NCI-H526 (cell line): Measurements from ENCODE around the gene TPD52L1.

Experiments used
- DNase-seq, 2 experiments: peaks; one replicate each; lab custom pipeline; 2025; lab: John Stamatoyannopoulos, UW

TPD52L1 gene

DNA sequence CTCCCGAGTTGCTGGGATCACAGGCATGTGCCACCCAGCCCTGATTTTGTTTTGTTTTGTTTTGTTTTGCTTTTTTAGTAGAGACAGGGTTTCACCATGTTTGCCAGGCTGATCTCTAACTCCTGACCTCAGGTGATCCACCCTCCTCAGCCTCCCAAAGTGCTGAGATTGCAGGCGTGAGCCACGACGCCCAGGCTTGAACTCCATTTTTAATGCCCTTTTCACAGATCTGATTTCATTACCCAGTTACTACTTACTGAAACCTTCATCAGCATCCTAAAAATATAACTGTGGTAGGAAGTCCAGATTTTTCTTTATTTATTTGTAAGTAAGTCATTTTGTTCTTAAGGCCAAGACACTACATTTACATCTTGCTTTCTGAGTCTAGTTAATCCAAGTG is 84.2 kb downstream of the TPD52L1 start:
- no peak for DNase-seq

DNA sequence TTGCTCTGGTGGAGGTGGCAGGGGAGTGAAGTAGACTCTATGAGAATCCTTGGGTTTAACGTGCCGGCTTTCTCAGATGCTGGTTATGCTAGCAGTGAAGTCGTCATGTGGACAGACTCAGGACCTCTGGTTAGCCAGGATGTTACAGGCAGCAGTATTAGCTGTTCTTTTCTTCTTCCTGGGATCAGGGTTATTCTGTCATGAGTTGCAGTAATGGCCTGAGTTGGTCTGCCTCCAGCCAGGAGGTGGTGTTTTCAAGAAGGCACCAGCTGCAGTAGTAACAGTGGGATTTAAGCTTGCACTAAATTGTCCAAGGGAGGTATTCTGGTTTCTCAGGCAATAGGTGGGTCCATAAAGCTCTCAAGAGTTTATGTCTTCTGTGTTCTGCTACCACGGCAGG is 91.5 kb downstream of the TPD52L1 start:
- no peak for DNase-seq

DNA sequence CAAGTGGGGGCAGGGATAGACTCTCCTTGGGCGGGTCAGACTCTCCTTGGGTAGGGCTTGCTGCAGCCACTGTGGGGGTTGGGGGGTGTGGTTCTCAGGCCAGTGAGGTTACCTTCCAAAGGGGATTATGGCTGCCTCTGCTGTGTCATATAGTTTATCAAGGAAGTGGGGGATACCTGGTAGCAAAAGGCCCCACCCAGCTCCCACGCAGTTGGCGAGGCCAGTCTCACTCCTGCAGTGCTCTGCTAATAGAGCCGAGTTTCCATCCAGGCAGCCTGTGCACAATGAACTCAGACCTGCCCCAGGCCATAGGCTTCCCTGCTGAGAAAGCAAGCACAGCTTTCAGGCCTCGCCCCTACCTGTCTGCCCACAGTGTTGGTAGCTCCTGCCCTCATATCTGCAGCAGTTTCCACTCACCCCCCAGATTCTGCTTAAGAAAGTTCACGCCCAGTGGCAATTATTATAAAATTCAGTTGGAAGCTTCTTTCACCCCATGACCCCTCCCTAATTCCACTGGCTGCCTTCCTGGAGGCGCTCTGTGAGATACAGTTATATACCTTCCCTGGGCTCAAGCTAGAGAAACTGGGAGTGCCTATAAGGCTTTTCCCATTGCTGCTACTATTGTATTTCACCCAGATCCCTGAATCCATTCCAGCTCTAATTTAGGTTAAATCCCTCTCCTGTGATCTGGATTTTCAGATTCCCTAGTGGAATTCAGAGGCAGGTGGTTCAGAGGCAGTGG is 92.1 kb downstream of the TPD52L1 start:
- DNase-seq: no peak

DNA sequence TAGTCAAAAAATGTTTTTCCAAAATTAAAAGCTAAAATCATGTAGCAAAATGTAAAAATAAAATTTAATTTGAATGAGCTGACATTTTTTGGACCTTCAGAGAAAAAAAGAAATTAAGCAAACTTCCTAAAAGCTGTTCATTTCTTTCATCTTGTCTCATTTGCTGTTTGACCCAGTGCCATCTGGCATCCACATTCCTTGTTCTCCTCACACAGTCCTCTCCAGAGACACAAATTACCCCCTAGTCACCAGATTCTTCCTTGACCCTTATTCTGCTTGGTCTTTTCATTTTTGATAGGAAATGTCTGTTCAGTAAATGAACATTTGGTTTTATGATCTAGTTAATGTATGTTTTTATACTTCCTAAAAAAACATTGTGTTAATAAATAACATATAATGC is 93.0 kb downstream of the TPD52L1 start:
- DNase-seq: no peak

DNA sequence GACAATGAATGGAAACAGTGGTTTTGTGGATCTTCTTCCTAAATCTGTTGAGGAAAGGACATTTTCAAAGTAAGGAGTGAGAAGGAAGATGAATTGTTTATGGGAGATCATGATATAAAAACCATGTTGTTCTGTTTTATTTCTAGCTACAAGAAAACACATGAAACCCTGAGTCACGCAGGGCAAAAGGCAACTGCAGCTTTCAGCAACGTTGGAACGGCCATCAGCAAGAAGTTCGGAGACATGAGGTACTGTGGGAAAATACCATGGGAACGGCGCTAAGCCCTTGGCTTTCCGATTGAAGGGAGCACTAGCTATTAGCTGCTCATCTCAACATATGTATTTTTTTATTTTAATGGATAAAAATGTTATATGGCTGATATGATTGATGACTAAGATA is 94.6 kb downstream of the TPD52L1 start:
- no peak for DNase-seq

DNA sequence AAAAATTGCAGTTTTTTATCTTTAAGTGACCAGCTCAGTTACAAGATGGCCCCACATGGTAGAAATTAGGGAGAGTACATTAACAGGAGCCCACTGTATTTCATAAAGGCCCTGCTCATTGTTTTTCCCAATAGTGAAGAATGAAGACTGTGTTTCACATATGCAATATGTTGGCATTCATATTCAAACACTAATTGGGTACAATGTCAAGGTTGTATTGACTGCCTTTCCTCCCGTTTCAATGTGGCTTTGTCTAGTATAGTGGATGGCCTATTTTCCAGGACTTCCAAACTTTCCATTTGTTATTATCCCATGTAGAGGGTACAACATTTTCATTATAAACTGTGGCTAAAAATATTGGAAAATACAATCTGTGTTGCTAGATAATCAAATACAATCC is 96.9 kb downstream of the TPD52L1 start:
- no peak for DNase-seq

DNA sequence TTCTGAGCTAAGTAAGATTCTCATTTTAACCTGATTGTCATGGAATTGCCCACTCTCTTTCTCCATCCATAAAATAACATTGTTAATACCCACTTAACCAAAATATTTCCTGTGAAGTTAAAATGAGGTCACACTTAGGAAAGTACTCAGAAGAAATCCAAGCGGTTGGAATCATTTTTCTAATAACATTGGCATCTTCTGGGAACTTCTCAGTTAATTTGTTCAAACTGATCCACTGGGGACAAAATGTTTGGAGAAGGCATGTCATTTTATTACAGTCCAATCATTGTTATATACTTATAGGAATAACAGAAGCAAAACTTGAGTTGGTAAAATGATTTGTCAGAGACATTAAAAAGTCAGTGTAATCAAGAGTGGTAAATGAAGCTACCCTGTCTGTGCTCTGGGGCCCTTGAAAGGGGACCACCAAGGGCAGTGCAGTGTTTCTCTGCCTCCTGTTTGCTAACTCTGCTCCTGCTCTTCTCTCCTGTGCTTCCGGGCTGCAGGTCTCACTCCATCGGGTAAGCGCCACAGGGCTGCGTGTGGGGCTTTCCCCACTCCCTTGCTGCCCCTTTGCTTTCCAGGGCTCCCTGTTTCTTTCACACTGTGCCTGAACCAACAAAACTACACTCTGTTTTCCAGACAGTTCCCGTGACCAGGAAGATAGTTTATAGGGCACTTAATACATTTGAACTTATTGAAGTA is 98.1 kb downstream of the TPD52L1 start:
- DNase-seq: no peak

DNA sequence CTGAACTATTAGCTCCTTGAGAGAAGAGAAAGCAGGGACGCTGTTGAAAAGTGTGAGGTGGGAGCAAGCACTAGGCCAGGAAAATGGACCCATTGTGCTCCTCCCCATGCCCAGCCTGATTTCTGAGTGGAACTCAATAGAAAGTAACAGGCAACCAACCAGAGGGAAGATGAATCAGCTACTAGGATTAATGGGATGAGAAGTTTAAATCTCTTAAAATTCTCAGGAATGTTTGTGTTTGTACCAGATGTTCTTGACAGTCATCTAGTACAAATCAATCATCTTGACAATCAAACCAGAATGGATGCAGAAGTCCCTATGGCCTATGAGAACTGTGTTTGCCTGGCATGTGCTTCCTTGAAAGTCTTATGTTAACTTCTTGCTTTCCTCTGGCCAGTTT is 99.3 kb downstream of the TPD52L1 start:
- DNase-seq: no peak

DNA sequence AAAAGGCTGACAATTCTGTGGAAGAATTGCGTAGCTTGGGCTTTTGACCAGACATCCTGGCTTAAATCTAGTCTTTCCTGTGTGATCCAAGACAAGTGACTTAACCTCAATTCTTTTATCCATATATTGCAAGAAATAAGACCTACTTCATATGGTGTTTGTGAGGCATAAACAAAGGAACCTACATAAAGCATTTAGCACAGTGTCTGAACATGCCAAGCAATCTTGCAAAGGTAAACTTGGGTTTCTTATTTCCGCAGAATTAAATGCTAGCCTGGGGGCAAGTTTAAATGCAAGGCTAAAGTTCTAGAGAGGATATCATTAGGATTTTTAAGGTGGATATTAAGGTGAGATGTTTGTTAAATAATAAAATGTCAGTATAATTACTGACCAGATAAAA is 100.3 kb downstream of the TPD52L1 start:
- no peak for DNase-seq

DNA sequence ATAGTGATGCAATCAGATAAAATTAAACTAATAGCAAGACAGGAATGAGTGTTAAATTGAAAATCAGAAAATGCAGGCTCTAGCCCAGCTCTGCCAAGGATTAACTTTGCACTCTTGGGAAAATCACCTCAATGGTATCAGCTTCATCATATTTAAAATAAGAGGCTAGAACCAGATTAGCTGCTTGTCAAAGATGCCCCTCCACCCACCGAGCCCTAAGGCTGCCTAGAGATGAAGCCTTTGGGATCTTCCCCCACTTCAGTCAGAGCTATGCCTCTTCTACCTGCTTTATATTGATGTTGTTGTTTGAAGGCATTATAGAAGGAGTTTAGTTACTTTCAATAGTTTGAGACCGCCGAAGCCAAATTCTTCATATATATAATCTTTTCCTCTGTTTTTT is 100.7 kb downstream of the TPD52L1 start:
- DNase-seq: no peak

DNA sequence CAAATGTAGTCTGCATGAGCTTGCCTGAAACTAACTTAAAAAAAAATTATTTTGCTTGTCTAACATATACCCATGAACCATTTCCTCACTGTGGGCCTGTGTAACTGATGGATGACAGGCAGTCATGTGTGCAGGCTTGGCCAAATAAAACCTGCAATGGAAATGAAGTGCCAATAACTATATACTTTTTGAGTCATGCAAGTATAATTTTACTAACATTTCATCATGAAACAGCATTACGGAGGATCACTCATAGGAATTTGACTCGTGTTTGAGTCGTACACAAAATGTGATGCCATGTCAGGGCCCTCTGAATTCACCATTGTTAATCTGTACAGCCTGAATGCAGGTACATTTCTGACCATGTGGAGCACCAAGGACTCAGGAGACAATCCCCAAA is 101.6 kb downstream of the TPD52L1 start:
- no peak for DNase-seq

DNA sequence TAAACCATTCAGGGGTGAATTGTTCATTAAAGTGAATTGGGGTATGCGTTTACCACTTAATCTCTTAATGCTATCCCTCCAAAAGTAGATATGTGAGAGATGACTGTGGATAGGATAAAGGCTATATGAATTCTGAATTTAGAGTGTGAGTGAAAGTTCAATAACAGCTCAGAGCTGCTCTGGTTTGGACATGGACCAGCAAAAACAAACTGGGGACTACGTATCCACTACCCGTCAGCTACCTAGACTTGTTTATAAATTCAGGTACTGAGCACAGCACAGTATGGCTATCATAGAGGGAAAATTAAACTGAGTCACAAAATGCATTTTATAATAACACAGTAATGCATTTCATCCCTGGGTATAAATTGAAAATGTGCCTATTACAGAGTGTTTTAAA is 103.8 kb downstream of the TPD52L1 start:
- DNase-seq: no peak

DNA sequence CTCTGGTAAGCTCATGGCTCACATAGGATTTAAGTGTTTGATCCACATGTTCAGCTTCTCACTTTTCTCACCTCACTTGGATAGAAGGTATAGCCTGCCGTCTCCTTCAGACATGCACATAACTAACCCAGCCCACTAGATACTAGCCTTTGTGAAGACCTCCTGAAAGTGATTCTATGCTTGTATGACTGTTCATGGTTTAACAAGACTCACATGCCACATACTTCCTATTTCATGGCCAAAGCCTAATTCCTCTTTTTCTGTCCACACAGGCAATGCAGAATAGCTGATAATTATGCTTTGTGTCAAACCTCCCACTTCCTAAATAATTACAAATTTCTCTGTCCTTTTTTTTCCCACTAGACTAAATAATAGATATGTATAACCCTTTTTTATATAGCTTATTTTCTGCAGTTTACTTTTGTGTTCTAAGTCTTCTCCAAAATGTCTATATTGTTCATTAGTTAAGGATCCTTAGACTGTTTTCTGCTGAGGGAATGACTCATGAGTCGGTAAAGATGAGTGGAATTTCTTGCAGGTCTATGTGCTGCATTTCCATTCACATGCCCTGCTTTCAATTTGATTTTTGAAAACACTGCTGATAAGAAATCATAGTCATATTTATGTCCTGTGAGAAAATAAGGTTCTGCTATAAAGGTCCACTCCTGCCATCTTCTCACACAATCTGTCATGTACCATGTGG is 105.2 kb downstream of the TPD52L1 start:
- DNase-seq: no peak

DNA sequence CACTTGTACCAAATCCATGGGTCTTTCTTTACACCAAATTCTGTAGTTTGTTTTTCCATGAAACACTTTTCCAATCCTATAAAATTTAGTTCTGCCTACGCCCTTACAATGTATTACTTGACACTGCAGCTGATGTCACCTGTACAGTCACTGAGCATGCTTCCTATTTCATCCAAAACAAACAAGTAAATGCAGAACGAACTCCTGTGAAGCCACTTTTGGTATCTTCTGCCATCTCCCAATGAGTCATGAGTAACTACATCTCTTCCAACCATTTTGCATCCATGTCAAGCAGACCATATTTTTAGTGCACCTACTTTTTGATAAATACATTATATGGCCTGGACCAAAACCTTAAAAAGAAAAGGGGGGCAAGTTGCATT is 105.8 kb downstream of the TPD52L1 start:
- no peak for DNase-seq

DNA sequence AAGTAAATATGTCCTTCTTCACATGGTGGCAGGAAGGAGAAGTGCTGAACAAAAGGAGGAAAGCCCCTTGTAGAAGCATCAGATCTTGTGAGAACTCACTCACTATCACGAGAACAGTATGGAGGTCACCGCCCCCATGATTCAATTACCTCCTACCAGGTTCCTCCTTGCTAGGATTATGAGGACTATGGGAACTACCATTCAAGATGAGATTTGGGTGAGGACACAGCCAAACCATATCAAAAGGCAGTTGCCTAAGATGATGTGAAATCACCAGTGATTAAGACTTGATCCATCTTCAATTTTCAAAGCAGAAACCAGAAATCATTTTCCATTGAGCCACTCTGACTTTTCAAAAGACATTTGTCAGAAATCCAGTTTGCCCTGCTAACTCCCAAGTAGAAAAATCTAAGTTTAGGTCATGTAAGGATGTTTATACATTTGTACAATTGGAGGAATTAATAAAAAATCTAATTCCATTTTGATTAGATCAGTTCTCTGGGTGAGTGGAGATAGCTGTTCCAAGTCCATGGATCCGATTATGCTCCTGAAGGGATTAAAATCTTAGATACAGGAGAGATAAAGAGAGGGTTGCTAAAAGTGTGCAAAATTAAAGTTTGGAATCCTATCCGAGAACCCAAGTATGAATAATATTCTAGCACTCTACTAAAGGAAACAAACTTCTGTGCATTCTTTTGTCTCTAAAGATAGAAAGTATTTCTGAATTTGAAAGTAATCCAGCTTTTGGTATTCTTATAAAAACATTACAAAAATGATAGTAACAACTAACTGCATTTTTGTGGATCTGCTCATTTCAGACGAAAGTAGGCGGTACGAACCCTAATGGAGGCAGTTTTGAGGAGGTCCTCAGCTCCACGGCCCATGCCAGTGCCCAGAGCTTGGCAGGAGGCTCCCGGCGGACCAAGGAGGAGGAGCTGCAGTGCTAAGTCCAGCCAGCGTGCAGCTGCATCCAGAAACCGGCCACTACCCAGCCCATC is 108.7 kb downstream of the TPD52L1 start:
- no peak for DNase-seq

DNA sequence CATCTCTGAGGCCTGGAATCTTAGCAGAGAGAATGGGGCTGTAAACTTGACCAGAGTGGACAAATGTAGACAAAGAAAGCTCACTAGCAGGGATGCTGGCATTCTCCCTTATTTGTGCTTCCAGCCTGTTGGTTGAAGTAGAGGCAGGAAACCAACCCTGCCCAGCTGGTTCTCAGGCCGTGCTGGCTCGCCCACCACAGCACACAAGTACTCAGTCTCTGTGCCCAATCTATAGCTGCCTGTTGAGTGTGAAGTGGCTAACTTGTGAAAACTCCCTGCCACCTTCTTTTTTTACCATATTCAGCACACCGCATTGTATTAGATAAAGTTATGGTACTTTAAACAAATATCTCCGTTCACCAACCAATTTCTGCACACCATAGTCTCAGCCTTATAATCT is 110.9 kb downstream of the TPD52L1 start:
- DNase-seq: no peak

DNA sequence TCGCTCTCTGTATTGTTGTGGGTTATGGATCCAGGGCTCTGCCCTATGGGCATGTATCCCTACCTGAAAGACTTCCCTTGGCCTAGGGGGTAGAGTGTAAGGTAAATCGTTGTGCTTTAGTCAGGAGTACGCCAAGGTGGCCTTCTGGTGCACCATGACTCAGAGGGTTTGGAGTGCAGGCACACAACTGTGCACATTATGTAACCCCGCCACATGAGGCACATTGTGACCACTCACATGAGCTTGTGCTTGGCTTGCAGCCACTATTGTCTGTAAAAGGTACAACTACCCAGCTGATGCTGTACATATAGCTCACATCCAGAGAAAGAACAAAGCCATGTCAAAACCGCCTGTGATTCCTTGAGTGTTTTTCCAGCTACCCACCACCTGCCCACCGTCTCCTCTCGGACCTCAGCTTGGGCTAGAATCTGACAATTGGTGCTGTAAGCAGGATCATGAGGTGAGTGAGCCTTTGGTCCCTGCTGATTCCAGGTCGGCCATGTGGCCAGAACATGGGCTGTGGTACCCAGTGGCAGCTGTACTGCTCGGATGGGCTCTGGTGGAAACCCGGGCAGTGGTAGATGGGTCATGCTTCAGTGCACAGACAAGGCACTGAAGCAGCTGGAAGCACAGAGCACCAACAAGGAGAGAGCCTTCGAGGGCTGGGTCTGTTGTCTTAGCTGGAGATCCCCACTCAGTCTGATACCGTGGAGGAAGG is 114.4 kb downstream of the TPD52L1 start:
- DNase-seq: no peak

DNA sequence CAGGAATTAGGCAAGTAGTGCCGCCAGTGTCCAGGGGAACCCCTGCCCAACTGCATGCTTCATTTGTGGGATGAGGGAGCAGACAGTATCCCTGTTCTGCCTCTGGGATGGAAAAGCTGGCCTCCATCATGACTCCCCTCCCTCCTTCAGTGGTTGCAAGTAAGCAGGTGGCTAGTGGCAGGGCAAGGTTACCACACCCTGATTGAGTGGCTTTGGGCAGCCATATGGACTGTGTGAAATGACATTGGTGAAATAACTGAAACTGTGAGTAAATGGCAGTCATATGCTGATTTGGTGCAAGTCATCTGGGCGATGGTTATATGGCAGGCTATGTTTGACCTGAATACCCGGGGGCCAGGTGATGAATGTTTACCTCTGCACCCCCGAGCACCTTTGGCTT is 115.2 kb downstream of the TPD52L1 start:
- no peak for DNase-seq

DNA sequence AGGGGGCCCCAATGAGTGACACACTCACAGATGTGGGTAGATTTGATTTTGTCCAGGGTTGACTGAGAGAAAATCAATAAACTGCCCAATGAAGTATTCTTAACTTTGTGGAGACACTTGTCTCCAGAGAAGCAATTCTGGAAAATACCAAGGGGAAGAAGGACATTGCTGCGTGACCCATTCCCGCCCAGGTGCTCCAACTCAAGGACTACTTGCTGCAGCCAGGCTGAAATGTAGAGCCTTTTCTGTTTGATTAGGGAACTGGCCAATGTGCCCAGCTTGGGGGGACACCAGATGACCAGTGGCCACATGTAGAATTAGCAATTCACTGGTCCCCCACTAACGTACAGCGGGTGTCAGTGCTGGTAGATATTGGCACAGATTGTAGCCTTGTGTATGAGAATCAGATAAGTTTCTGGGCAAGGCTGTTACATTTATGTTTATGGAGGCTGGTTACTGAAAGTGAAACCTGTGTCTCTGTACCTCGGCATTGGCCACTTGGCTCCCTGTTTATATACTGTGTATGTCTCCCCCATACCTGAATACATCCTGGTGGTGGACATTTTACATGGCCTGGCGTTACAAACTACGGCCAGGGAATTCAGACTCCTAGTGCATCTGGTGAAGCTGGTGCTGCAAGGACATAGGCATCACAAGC is 115.9 kb downstream of the TPD52L1 start:
- DNase-seq: no peak

DNA sequence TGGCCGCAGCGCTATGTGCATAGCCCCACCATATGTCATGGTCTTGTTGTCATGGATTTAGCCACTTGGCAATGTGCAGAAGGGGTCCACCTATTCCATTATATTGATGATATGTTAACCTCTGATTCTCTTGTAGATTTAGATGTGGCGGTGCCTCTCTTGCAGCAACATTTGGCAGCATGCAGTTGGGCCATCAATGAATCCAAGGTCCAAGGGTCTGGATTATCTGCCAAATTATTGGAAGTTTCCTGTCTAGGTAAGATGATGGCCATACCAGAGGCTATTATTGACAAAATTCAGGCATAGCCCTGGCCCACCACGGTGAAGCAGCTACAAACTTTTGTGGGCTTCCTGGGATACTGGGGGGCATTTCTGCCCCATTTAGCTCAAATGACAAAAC is 116.8 kb downstream of the TPD52L1 start:
- no peak for DNase-seq
